Lung (tissue), 16 donors: Measurements from ENCODE around the gene SLAIN1. TPM values are rescaled to one million over a fixed set of nuclear protein-coding genes. Genes with fewer than 3 reads are reported as not detected.
"Not testable (repeated sequence)": the region's sequence is repeated elsewhere in the genome, so short reads cannot be mapped to it uniquely, and the experiment has no call there.

Experiments used
- ATAC-seq: fragments of 200-7000 bp; cut with Tn5 transposase; one replicate; pipeline ENCODE4 v1.9.1; 2020; ENCODE audit warnings: moderate number of reproducible peaks; ENCODE audit not compliant: insufficient read depth, low FRiP score
- DNase-seq, 3 donors: peaks; one replicate each; pipeline ENCODE4 v3.0.0-alpha.2; 2013 to 2017
- H3K27ac ChIP-seq, 2 donors: one replicate each; pipeline ENCODE4 v1.5.1; 2013; ENCODE audit warnings: mild to moderate bottlenecking in 2 of 2, moderate library complexity in 2 of 2, control low read depth in 1 of 2, inconsistent platforms in 1 of 2, low read depth in 1 of 2, low read length in 1 of 2
- H3K27me3 ChIP-seq, 3 donors: one replicate each; pipeline ENCODE4 v1.5.1; 2013; ENCODE audit warnings: low read length in 2 of 3; ENCODE audit not compliant: control insufficient read depth in 3 of 3, insufficient read depth in 3 of 3
- H3K36me3 ChIP-seq, 4 donors: one replicate each; pipeline ENCODE4 v1.5.1; 2013; ENCODE audit warnings: low read length in 4 of 4, mild to moderate bottlenecking in 1 of 4, moderate library complexity in 1 of 4; ENCODE audit not compliant: control insufficient read depth in 4 of 4, insufficient read depth in 4 of 4
- H3K4me1 ChIP-seq, 5 donors: one replicate each; pipeline ENCODE4 v1.5.1; 2013; ENCODE audit warnings: low read length in 5 of 5, mild to moderate bottlenecking in 2 of 5, moderate library complexity in 1 of 5; ENCODE audit not compliant: control insufficient read depth in 5 of 5, insufficient read depth in 5 of 5
- H3K4me3 ChIP-seq: one replicate; pipeline ENCODE4 v1.5.1; 2013; ENCODE audit warnings: mild to moderate bottlenecking, control low read depth, moderate library complexity
- H3K9ac ChIP-seq, 2 donors: one replicate each; pipeline ENCODE4 v1.5.1; 2013; ENCODE audit warnings: low read length in 2 of 2, control low read depth in 1 of 2; ENCODE audit not compliant: insufficient read depth in 1 of 2
- H3K9me3 ChIP-seq, 4 donors: one replicate each; pipeline ENCODE4 v1.5.1; 2013; ENCODE audit warnings: low read length in 3 of 4, mild to moderate bottlenecking in 1 of 4, moderate library complexity in 1 of 4; ENCODE audit not compliant: control insufficient read depth in 4 of 4, insufficient read depth in 3 of 4
- WGBS, 2 donors: extraction: QIAGEN DNeasy Blood & Tissue Kit; methylation state at CpG; one replicate each; pipeline ENCODE4 v1.1.7; 2013; 5-methylcytosine and 5-hydroxymethylcytosine counted together
- long read RNA-seq, 5 donors: transcript quantifications; one replicate each; lab custom pipeline, GENCODE V29; 2026
- polyA plus RNA-seq, 2 donors: library from polyadenylated mRNA; stranded (reverse); fragments of 200-250 nt; gene quantifications; one replicate each; pipeline ENCODE4 v1.2.1, GENCODE V29; 2013
- total RNA-seq, 2 donors: library from RNA; depleted of rRNA in 1 of 2; stranded (reverse); fragments of >200 nt in 1 of 2; gene quantifications; one replicate each; pipeline ENCODE4 v1.2.1, GENCODE V29; 2014 to 2021
- TF ChIP-seq, protein P1 (sequence below): IDR thresholded peaks from 2 replicates; pipeline ENCODE4 v1.5.1; 2012; ENCODE audit warnings: mild to moderate bottlenecking; ENCODE audit errors: control extremely low read depth, extremely low read depth
- donor health status: control.
- donor health status: control.
- donor health status: Bipolar disorder and iron deficiency.
- donor health status: healthy.
- donor health status: DM: yes; HTN: yes; CAD: no.

Gene SLAIN1
- total RNA-seq: 10 to 100 TPM; 13.3 to 44.7 TPM
- 10 to 100 TPM in 1 of 2 donors, 1 to 10 TPM in 1; 7.6 to 11.4 TPM for polyA plus RNA-seq
- long read RNA-seq, donor 1, partial matches to known transcripts: 6 of 11 reads
- long read RNA-seq, donor 1, other reads (novel, unspliced or antisense): 0 of 11 reads
- long read RNA-seq, donor 2, partial matches to known transcripts: 0 of 1 reads
- long read RNA-seq, donor 2, other reads (novel, unspliced or antisense): 0 of 1 reads
- long read RNA-seq, donor 3, partial matches to known transcripts: 0 of 2 reads
- long read RNA-seq, donor 3, other reads (novel, unspliced or antisense): 0 of 2 reads
- long read RNA-seq, donor 4, partial matches to known transcripts: 0 of 1 reads
- long read RNA-seq, donor 4, other reads (novel, unspliced or antisense): 0 of 1 reads
- long read RNA-seq, donor 5, partial matches to known transcripts: 0 of 3 reads
- long read RNA-seq, donor 5, other reads (novel, unspliced or antisense): 0 of 3 reads

DNA sequence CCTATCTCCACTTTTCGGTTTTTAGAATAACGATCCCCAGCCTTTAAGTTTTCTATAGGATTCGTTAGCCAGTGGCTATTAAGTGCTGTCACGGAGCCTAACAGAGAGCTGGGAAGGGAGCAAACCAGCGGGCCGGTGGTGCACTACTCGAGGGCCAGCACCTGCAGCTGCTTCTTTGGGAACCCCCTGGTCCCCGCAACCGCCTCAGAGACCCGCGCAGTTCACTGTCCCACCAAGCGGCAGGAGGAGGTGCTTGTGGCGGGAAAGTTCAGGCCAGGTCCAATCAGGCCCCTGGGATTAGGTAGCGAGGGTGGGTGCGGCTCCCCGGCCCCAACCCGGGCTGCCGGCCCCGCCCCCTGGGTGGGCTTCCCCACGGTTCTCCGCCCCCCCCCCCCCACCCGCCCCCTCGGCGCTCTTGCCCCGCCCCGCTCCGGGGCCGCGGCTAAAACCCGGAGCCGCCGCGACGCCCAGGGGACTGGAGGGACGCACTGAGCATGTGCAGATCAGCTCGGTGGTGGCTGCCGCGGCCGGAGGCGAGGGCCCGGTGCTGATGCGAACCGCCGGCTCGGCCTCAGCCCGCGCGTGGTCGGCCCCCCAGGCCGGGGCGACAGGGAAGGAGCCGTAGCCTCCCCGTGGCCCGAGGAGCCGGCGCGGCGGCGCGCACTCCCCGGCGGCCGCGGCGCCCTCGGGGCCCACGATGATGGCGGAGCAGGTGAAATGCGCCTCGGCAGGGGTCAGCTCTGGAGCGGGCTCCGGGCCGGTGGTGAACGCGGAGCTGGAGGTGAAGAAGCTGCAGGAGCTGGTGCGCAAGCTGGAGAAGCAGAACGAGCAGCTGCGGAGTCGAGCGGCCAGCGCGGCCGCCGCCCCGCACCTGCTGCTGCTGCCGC, at the start of gene SLAIN1:
TSS of gene SLAIN1 (plus strand) at position 471 of the 887 bp plus-strand sequence. CDS start at position 698, 227 bp downstream.
- H3K4me1 ChIP-seq: peaks cover 0 to 5% (median 0%) of the 10 kb centered on the region in 5 donors
- H3K9ac ChIP-seq: peak within 1 kb of the TSS; percentile 67 to 83
- peak; percentile 91 for ATAC-seq

DNA sequence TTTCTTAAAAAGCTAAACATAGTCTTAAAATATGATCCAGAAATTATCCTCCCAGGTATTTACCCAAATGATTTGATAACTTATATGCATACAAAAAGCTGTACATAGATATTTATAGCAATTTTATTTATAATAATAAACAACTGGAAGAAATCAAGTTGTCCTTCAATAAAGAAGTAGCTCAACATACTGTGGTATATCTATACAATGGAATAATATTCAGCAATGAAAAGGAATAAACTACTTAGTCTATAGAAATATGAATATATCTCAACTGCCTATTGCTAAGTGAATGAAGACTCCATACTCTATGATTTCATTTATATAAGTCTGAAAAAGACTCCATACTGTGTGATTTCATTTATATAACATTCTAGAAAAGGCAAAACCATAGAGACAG, 47.1 kb upstream of the SLAIN1 start:
- TF ChIP-seq, protein P1, sequence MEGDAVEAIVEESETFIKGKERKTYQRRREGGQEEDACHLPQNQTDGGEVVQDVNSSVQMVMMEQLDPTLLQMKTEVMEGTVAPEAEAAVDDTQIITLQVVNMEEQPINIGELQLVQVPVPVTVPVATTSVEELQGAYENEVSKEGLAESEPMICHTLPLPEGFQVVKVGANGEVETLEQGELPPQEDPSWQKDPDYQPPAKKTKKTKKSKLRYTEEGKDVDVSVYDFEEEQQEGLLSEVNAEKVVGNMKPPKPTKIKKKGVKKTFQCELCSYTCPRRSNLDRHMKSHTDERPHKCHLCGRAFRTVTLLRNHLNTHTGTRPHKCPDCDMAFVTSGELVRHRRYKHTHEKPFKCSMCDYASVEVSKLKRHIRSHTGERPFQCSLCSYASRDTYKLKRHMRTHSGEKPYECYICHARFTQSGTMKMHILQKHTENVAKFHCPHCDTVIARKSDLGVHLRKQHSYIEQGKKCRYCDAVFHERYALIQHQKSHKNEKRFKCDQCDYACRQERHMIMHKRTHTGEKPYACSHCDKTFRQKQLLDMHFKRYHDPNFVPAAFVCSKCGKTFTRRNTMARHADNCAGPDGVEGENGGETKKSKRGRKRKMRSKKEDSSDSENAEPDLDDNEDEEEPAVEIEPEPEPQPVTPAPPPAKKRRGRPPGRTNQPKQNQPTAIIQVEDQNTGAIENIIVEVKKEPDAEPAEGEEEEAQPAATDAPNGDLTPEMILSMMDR: no peak
- H3K36me3 ChIP-seq: no peaks in the 10 kb centered on the region
- H3K4me3 ChIP-seq: no peak overlapping the region
- no peaks in the 10 kb centered on the region for H3K27me3 ChIP-seq
- no peak for DNase-seq
- no peak overlapping the region for H3K27ac ChIP-seq
- peaks cover 0 to 4% (median 0%) of the 10 kb centered on the region in 4 donors for H3K9me3 ChIP-seq
- H3K9ac ChIP-seq: no peak overlapping the region
- no peaks in the 10 kb centered on the region for H3K4me1 ChIP-seq
- ATAC-seq: no peak

More for the DNA sequence above, at the start of gene SLAIN1:
- H3K27ac ChIP-seq: peak within 1 kb of the TSS in 1 of 2 donors; percentile 88
- 1% methylated on average over 58 to 86 of the region's 86 CpGs for WGBS, 2 donors
- H3K9me3 ChIP-seq: no peaks in the 10 kb centered on the region
- peak within 1 kb of the TSS; percentile 98 for H3K4me3 ChIP-seq
- TF ChIP-seq, protein P1: no peak
- no peaks in the 10 kb centered on the region for H3K36me3 ChIP-seq
- DNase-seq: peak; percentile 66 to 86 (median 84)
- peaks cover 0 to 39% (median 16%) of the 10 kb centered on the region in 3 donors for H3K27me3 ChIP-seq

DNA sequence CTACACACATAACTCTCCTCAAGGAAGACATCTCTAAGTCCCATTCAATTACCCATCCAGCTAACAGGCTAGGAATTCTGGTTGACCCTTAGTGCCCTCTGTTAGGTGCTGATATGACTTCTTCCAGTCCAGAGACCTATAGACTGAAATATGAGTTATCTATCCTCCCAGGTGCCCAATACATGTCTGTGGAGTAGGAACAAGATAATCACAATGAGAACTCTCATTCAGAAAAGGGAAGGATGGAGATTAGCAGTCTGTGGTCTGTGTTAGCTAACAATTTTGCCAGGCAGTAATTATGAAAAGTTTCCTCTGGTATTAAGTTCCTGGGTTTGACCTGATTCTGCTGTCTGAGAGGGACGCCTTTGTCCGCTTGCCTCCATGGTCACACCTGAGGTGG, 44.2 kb upstream of the SLAIN1 start:
- no peaks in the 10 kb centered on the region for H3K36me3 ChIP-seq
- H3K4me3 ChIP-seq: no peak overlapping the region
- no peak for DNase-seq
- H3K4me1 ChIP-seq: no peaks in the 10 kb centered on the region
- no peaks in the 10 kb centered on the region for H3K27me3 ChIP-seq
- ATAC-seq: no peak
- no peak overlapping the region for H3K27ac ChIP-seq
- WGBS, 2 donors: 28 to 76% methylated on average over 2 of the region's 2 CpGs
- TF ChIP-seq, protein P1: no peak
- H3K9ac ChIP-seq: no peak overlapping the region
- H3K9me3 ChIP-seq: peaks cover 0 to 4% (median 1%) of the 10 kb centered on the region in 4 donors

DNA sequence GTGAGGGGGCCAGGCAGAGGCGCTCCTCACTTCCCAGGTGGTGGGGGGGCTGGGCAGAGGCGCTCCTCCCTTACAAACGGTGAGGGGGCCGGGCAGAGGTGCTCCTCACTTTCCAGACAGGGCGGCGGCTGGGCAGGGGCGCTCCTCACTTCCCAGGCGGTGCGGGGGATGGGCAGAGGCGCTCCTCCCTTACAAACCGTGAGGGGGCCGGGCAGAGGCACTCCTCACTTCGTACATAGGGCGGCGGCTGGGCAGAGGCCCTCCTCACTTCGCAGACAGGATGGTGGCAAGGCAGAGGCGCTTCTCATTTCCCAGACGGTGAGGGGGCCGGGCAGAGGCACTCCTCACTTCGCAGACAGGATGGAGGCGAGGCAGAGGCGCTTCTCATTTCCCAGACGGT, 37.5 kb upstream of the SLAIN1 start:
- H3K9ac ChIP-seq, H3K9me3 ChIP-seq, H3K4me1 ChIP-seq, H3K27me3 ChIP-seq, DNase-seq, H3K27ac ChIP-seq, ATAC-seq, H3K4me3 ChIP-seq, H3K36me3 ChIP-seq: not testable (repeated sequence)
- WGBS, 2 donors: 87 to 94% methylated on average over 23 of the region's 23 CpGs
